HL-60/S4 (cell line): ENCODE data around the gene IVD.

Source experiments
- in situ Hi-C: fragments of 300-500 bp; cut with MboI; formaldehyde crosslinking; loops from 2 replicates; pipeline ENCODE4 v1.14.3; 2022; ENCODE audit warnings: low sequenced_read_pairs

Gene IVD

DNA sequence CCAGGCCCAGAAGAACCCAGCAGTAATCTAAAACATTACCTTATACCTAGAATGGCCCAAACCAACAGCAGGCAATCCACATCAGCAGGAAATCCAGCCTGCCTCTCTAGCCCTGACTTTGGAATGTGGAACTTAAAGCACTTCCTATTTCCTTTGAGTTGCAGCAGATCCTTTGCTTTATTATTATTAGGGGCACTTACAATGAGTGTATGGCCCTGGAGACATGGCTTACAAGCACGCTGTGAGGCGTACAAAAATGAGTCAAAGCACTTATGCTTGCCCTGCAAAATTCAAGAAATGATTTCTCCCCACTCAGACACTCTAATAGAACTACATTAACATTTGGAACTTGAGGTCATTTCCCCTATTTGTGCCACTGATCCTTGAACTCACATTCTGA lies 32.6 kb upstream of the IVD start:
- in situ Hi-C loops = no loop called here

GRCh38 chr15:40377606-40378005 lies 28.0 kb upstream of the IVD start:
- in situ Hi-C loops = no loop called here

GRCh38 chr15:40379374-40379773 lies 26.2 kb upstream of the IVD start:
- in situ Hi-C loops = no loop called here

DNA sequence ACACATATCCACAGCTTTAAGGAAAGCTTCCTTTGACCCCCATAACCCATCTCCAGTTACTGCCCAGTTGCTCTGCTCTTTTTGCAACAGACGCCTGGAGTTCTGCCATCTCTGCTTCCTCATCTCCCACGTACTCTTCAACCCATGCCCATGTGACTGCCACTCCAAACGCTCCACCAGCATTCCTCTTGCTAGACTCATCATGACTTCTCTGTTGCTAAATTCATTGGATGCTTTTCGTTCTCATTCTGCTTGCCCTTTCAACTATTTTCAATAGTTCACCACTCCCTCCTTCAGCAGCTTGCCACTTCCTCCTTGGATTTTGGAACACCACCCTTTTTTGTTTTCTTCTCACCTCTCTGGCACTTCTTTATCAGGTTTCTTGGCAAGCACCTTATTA lies 25.7 kb upstream of the IVD start:
- in situ Hi-C loops = no loop called here

DNA sequence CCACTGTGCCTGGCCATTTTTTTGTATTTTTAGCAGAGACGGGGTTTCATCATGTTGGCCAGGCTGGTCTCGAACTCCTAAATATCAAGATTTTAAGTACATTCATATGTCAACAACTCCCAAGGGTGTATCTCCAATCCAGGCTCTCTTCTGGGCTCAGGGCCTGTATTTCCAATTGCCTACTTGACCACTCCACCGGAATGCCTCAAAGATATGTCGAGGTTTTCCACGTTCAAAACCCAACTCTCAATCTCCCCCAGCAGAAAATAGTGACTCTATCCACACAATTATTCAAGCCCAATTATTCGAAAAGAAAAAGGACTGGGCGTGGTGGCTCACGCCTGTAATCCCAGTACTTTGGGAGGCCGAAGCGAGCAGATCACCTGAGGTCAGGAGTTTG lies 25.0 kb upstream of the IVD start:
- in situ Hi-C loops = no loop called here

- in situ Hi-C loops = no loop called here
Measured at GRCh38 chr15:40381818-40382529, 23.6 kb upstream of the IVD start.

DNA sequence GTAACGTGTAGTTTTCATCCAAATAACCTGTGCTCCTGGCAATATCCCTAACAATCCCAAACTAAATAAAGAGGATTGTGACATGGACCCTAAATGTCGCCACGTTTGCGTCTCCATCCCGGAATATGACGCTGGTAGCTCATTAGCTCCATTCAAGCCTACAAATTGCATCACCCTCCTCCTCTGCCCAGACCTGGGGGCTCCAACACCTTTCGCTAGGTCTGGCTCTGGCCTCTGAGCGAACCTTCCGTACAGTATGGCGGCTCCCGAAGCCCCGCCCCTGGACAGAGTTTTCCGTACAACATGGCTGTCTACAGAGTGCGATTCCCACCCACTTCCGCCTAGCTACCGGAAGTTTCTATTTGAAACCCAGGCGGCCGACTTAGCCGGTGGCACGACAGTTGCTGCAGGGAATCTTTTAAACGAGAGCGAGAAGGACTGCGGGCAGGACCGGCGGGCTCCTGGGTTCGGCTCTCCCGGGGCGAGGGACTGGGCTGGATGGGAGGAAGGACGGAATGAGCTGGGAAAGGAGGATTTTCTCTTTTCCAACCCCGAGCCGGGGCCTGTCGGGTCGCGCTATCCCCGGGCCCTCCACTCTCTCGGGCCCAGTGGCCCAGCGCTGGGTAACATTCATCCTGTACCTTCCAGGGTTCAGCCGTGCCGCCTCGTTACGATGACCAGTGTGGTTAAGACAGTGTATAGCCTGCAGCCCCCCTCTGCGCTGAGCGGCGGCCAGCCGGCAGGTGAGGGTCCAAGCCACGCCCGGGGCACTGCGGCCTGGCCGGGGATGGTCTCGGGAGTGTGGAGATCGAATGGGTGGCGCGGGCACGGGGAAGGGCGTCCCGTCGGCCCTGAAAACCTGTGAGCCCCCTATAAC lies 22.8 kb upstream of the IVD start, which contains the start of gene KNSTRN:
Gene KNSTRN (plus strand): TSS at position 142 of the 877 bp plus-strand sequence. CDS start 115 bp downstream, at position 257.
- in situ Hi-C loops = no loop called here

GRCh38 chr15:40386480-40386879 lies 19.1 kb upstream of the IVD start:
- in situ Hi-C loops = no loop called here

DNA sequence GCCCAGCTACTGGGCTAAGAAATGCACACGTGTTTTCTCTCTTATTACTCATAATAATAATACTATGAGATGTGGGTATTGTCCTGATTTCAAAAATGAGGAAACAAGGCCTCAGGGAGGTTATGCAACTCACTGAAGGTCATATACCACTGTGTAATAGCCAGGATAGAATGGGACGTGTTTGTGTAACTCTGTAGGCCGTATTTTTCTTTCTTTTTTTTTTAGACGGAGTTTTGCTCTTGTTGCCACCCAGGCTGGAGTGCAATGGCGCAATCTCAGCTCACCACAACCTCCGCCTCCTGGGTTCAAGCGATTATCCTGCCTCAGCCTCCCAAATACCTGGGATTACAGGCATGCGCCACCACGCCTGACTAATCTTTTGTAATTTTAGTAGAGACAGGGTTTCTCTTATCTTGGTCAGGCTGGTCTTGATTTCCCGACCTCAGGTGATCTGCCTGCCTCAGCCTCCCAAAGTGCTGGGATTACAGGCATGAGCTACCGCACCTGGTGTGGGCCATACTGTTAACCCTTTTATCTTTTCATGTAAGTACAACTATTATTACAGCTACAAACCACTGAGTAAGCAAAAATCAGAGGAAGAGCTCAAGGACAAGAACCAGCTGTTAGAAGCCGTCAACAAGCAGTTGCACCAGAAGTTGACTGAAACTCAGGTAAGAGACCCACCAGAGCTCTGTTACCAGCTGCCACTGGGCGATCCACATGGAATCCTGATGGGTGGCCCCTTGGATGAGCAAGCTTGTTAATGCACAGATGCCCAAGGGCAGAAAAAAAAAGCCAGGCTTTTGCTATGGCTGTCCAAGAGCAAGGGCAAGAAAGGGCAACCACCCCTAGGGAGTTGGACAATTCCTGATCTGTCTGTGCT lies 16.4 kb upstream of the IVD start:
- in situ Hi-C loops = no loop called here

DNA sequence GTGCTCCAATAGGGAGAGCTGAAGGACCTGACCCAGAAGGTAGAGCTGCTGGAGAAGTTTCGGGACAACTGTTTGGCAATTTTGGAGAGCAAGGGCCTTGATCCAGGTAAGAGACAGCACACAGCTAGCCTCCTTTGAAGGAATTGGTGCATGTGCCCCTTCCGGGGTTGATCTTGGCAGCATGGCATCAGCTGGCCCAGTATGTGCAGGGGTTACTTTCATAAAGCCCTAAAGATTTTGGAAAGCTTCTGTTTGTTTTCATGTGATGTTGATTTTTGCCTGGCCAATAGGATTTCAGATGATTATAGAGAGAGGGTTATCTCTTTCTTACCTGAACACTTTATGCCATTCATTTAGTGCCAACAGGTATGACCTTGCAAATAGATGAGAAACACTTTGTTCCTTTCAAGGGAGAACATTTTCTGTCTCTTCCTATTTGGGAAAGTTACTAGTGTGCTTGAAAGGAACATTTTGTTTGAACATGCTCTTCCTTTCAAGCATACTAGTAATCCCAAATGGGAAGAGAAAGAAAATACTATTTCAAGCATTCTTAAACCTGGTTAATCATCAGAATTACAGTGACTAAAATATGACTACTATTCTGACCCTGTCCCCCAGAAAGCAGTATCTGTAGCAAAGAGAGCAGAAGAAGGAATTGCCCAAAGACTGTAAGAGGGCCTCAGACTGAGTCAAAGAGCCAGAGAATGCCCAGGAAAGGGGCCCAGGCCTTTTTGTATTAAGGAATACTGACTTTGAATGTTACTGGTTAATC lies 15.6 kb upstream of the IVD start:
- in situ Hi-C loops = no loop called here

- in situ Hi-C loops = no loop called here
Measured at GRCh38 chr15:40392986-40393948, 12.3 kb upstream of the IVD start.

- in situ Hi-C loops = no loop called here
Measured at GRCh38 chr15:40397688-40398412, 7.7 kb upstream of the IVD start.

DNA sequence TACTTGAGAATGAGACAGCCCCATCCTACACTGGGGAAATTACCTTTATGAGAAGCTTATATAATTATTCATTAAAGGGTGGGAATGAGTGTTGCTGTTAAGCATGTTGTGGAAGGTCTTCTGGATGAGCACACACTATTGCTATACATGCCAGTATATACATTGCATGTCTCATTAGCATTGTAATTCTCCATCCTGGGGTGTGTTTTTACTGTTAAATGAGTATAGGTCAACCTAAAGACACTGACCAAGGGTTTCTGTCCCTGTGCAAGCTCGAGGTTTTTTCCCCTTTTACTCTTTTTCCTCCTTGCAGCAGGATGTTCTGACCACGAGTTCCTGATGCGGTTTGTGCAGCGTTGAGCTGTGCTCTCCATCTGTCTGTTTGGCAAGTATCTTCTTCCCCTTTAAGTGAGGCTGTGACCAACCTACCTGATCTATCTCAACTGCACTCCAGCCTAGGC lies 7.2 kb upstream of the IVD start:
- in situ Hi-C loops = no loop called here

GRCh38 chr15:40399370-40399769 lies 6.2 kb upstream of the IVD start:
- in situ Hi-C loops = no loop called here

- in situ Hi-C loops = no loop called here
Measured at GRCh38 chr15:40407330-40407990, 1.9 kb downstream of the IVD start.

DNA sequence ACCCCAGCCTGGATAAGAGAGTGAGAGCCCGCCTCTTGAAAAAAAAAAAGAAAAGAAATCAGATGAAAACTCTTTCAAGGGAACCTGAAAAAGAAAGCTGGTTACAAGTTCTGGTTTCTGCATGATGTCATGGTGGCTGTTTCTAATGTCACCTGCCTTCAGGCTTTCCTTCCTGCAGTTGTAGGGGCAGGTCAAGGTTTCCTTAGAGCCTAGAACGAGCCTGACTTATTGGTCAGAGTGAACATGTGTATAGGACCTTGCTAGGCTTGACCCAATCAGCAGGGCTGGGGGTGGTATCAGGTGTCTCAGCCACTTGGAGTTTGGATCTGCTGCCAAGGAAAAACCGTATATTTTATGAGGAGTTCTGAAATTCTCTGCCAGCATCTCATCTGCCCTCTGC lies 3.8 kb downstream of the IVD start:
- in situ Hi-C loops = no loop called here

DNA sequence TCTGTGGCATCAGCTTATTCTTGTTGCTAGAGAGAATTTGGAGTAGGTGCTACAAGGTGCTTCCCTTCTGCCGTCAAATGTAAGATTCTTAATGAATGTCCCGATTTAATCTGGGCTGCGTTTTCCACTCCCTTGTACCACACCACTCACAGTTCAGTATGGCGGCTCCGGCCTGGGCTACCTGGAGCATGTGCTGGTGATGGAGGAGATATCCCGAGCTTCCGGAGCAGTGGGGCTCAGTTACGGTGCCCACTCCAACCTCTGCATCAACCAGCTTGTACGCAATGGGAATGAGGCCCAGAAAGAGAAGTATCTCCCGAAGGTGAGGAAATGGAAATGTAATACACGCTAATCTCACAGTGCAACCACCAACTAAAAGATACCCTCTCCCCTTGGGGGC lies 4.9 kb downstream of the IVD start:
- in situ Hi-C loops = no loop called here
